Mucosa of descending colon (tissue), 3 donors: ENCODE measurements around the gene SLC4A1. TPM values are rescaled to one million over a fixed set of nuclear protein-coding genes. Genes with fewer than 3 reads are reported as not detected.

Experiments
- ATAC-seq: fragments of 200-7000 bp; cut with Tn5 transposase; one replicate; pipeline ENCODE4 v1.9.1; 2020; ENCODE audit warnings: mild to moderate bottlenecking, moderate library complexity
- DNase-seq, 3 donors: peaks; one replicate each; pipeline ENCODE4 v3.0.0-alpha.2; 2020
- H3K36me3 ChIP-seq: fragments of 200-600 bp; one replicate; pipeline ENCODE4 v1.8.0; 2021; ENCODE audit warnings: low read depth, mild to moderate bottlenecking
- H3K4me1 ChIP-seq: fragments of 200-600 bp; one replicate; pipeline ENCODE4 v1.8.0; 2021; ENCODE audit warnings: low read depth, mild to moderate bottlenecking
- H3K4me3 ChIP-seq: fragments of 200-600 bp; one replicate; pipeline ENCODE4 v1.8.0; 2021; ENCODE audit warnings: mild to moderate bottlenecking
- H3K9me3 ChIP-seq: fragments of 200-600 bp; one replicate; pipeline ENCODE4 v1.8.0; 2021; ENCODE audit warnings: mild to moderate bottlenecking
- CTCF ChIP-seq: fragments of 200-600 bp; IDR thresholded peaks from one replicate; pipeline ENCODE4 v1.8.0; 2022; ENCODE audit warnings: antibody characterized with exemption, mild to moderate bottlenecking
- intact Hi-C, 2 donors: fragments of 100-400 bp; cut with DNase I in 1 of 2; cut with micrococcal nuclease in 1 of 2; formaldehyde crosslinking; loops; one replicate each; pipeline versions ENCODE4 v1.11.0 to v1.11.1; 2022; cut with DNase I, micrococcal nuclease
- total RNA-seq, 3 donors: library from RNA; stranded (reverse); fragmentation: NEBNext Ultra II Directional in 2 of 3; extraction: Animal tissue kit (Norgen Biotek cat#: 25700) in 2 of 3; gene quantifications; one replicate each; pipeline versions ENCODE4 v1.2.1 to v1.2.4, GENCODE V29; 2021 to 2023
- donor health status: DM: no; HTN: no; CAD: no; lungs with moderate emphysema.
- donor health status: DM: no; HTN: no; CAD: no.
- donor health status: DM: no; HTN: yes; CAD: no.

SLC4A1 gene
- total RNA-seq, 3 donors from 2014 or later, result not detected

- H3K4me1 ChIP-seq, result peaks cover 11% of the 10 kb centered on the region
- H3K9me3 ChIP-seq, result no peaks in the 10 kb centered on the region
- ATAC-seq (no peak), DNase-seq (no peak)
- no peak overlapping the region for H3K4me3 ChIP-seq
- no peak for TF ChIP-seq CTCF
- intact Hi-C loops, result no loop called here
- no peaks in the 10 kb centered on the region for H3K36me3 ChIP-seq
Observed at GRCh38 chr17:44277976-44278375, 10.0 kb upstream of the SLC4A1 start.

- DNase-seq (no peak), ATAC-seq (no peak)
- intact Hi-C loops, result no loop called here
- Histone ChIP-seq H3K36me3 (no peaks in the 10 kb centered on the region), H3K9me3 (no peaks in the 10 kb centered on the region), H3K4me1 (no peaks in the 10 kb centered on the region), H3K4me3 (no peak overlapping the region)
- TF ChIP-seq CTCF, result no peak
Observed at GRCh38 chr17:44273607-44274006, 5.7 kb upstream of the SLC4A1 start.

GRCh38 chr17:44272954-44273353 lies 5.0 kb upstream of the SLC4A1 start:
- intact Hi-C loops, result no loop called here
- no peak for TF ChIP-seq CTCF
- Histone ChIP-seq H3K9me3 (no peaks in the 10 kb centered on the region), H3K4me3 (no peak overlapping the region), H3K4me1 (no peaks in the 10 kb centered on the region), H3K36me3 (no peaks in the 10 kb centered on the region)
- DNase-seq (no peak), ATAC-seq (no peak)

GRCh38 chr17:44272321-44272951 lies 4.5 kb upstream of the SLC4A1 start:
- H3K4me3 ChIP-seq, result no peak overlapping the region
- no peaks in the 10 kb centered on the region for H3K9me3 ChIP-seq
- no peak for ATAC-seq
- no peak for TF ChIP-seq CTCF
- H3K4me1 ChIP-seq, result no peaks in the 10 kb centered on the region
- H3K36me3 ChIP-seq, result no peaks in the 10 kb centered on the region
- intact Hi-C loops, result no loop called here
- no peak for DNase-seq

- no peaks in the 10 kb centered on the region for H3K4me1 ChIP-seq
- no peak overlapping the region for H3K4me3 ChIP-seq
- ATAC-seq (no peak), DNase-seq (no peak)
- intact Hi-C loops, result no loop called here
- no peaks in the 10 kb centered on the region for H3K36me3 ChIP-seq
- no peaks in the 10 kb centered on the region for H3K9me3 ChIP-seq
- no peak for TF ChIP-seq CTCF
Observed at GRCh38 chr17:44269535-44270240, 1.8 kb upstream of the SLC4A1 start.
